Measurements from ENCODE around the gene HLA-DOB.

DNA sequence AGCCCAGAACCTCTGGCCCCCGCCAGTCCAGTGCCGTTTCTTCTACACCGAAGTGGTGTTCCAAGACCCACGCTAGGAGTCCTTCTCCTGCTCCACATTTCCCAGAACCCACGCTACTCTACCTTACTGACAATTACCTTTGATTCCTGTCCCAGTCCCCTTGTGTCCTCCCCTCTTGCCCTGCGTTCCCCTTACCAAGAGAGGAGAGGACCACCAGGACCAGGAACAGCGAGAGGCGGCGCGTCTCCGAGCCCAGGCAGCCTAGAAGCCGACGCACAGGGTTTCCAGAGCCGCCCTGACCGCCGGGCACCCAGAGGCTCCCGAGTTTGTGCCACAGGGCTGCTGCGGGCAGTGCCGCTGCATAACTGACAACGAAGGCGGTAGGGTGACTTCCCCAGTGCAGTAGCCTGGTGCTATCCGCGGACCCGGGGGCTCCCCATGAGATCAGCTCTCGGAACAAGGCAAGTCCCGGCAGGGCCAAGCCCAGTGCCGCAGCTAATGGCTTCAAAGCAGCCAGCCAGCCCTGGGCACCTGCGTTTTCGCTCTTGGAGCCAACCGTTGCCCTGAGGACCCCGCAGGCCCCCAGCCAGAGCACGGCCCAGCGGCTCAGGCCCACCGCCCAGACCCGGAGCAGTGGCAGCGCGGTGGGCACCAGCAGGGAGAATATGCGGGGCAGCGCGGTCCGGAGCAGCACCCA lies 36.2 kb upstream of the HLA-DOB start:
- no peak for TF ChIP-seq TAF1 (IDR thresholded peaks at IDR 0.05; ENCODE audit: borderline replicate concordance, insufficient read depth, low read length)
- TF ChIP-seq, protein P1, sequence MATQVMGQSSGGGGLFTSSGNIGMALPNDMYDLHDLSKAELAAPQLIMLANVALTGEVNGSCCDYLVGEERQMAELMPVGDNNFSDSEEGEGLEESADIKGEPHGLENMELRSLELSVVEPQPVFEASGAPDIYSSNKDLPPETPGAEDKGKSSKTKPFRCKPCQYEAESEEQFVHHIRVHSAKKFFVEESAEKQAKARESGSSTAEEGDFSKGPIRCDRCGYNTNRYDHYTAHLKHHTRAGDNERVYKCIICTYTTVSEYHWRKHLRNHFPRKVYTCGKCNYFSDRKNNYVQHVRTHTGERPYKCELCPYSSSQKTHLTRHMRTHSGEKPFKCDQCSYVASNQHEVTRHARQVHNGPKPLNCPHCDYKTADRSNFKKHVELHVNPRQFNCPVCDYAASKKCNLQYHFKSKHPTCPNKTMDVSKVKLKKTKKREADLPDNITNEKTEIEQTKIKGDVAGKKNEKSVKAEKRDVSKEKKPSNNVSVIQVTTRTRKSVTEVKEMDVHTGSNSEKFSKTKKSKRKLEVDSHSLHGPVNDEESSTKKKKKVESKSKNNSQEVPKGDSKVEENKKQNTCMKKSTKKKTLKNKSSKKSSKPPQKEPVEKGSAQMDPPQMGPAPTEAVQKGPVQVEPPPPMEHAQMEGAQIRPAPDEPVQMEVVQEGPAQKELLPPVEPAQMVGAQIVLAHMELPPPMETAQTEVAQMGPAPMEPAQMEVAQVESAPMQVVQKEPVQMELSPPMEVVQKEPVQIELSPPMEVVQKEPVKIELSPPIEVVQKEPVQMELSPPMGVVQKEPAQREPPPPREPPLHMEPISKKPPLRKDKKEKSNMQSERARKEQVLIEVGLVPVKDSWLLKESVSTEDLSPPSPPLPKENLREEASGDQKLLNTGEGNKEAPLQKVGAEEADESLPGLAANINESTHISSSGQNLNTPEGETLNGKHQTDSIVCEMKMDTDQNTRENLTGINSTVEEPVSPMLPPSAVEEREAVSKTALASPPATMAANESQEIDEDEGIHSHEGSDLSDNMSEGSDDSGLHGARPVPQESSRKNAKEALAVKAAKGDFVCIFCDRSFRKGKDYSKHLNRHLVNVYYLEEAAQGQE (IDR thresholded peaks at IDR 0.05; ENCODE audit: insufficient read depth in 1 of 2, low read depth in 2 of 2, low read length in 2 of 2) = no peak

All from PFSK-1 (cell line).